Ovary (tissue), 10 donors: ENCODE results near the gene SH3RF3. TPM values are rescaled to one million over a fixed set of nuclear protein-coding genes. Genes with fewer than 3 reads are reported as not detected.

Experiments used
- DNase-seq, 5 donors: peaks; one replicate each; pipeline ENCODE4 v3.0.0-alpha.2; 2019 to 2020
- H3K27ac ChIP-seq, 2 donors: fragments of 200-600 bp; one replicate each; pipeline versions ENCODE4 v1.5.1 to v1.8.0; 2019 to 2022
- H3K27me3 ChIP-seq: fragments of 200-600 bp; one replicate; pipeline ENCODE4 v1.8.0; 2022
- H3K36me3 ChIP-seq: fragments of 200-600 bp; sonication (generic); one replicate; pipeline ENCODE4 v1.5.1; 2019
- H3K4me1 ChIP-seq: one replicate; pipeline ENCODE4 v1.8.1; 2013; ENCODE audit warnings: mild to moderate bottlenecking, moderate library complexity; ENCODE audit not compliant: insufficient read depth
- H3K4me3 ChIP-seq: fragments of 200-600 bp; sonication (generic); one replicate; pipeline ENCODE4 v1.5.1; 2017
- H3K9me3 ChIP-seq, 2 donors: fragments of 200-600 bp in 1 of 2; sonication (generic) in 1 of 2; one replicate each; pipeline versions ENCODE4 v1.5.1 to v1.8.1; 2013 to 2019; ENCODE audit warnings: mild to moderate bottlenecking in 1 of 2, moderate library complexity in 1 of 2
- EP300 ChIP-seq: sonication (generic); formaldehyde crosslinking; IDR thresholded peaks from one replicate; pipeline ENCODE4 v1.6.1; 2017; ENCODE audit warnings: antibody characterized with exemption
- POLR2A ChIP-seq: fragments of 450-650 bp; IDR thresholded peaks from one replicate; pipeline ENCODE4 v1.6.1; 2017; ENCODE audit warnings: antibody characterized with exemption, mild to moderate bottlenecking, moderate library complexity
- WGBS, 3 donors: extraction: QIAGEN DNeasy Blood & Tissue Kit in 1 of 3; methylation state at CpG; one replicate each; pipeline versions ENCODE4 v1.1.5 to v1.1.7; 2013 to 2017; 5-methylcytosine and 5-hydroxymethylcytosine counted together
- intact Hi-C, 4 donors: fragments of 100-400 bp; cut with DNase I; formaldehyde crosslinking; loops; one replicate each; pipeline versions ENCODE4 v1.11.0 to v1.15.1; 2022 to 2023
- long read RNA-seq, 3 donors: library from polyadenylated mRNA in 2 of 3; unstranded in 2 of 3; transcript quantifications; one replicate each; pipeline ENCODE4 v2.0.0 and lab custom pipeline, GENCODE V29; 2021 to 2026
- polyA plus RNA-seq, 2 donors: library from polyadenylated mRNA; stranded (reverse); fragments of 200-250 nt in 1 of 2; fragments of 350-450 nt in 1 of 2; fragmentation: Illumina TruSeq in 1 of 2; extraction: RNeasy Lipid Tissue Mini Kit (QIAGEN cat#74804) in 1 of 2; gene quantifications; one replicate each; pipeline ENCODE4 v1.2.3, GENCODE V29; 2013 to 2014
- total RNA-seq, 7 donors: library from RNA; depleted of rRNA in 2 of 7; stranded (reverse); fragments of >200 nt in 2 of 7; fragmentation: NEBNext Ultra II Directional in 3 of 7; extraction: Animal tissue kit (Norgen Biotek cat#: 25700) in 3 of 7; gene quantifications; one replicate each; pipeline versions ENCODE4 v1.1.0 to v1.2.4, GENCODE V29; 2016 to 2023
- TF ChIP-seq, protein P1 (sequence below), 3 donors: fragments of 450-650 bp in 2 of 3; fragments of 200-600 bp in 1 of 3; IDR thresholded peaks; one replicate each; pipeline versions ENCODE4 v1.5.1 to v1.8.0; 2016 to 2022; ENCODE audit warnings: antibody characterized with exemption in 3 of 3, mild to moderate bottlenecking in 1 of 3
- donor health status: DM: no; HTN: no; CAD: no; lungs with moderate emphysema.
- donor health status: DM: no; HTN: no; CAD: no.
- donor health status: Bipolar disorder and iron deficiency.
- donor health status: DM: yes; HTN: yes; CAD: no.
- donor health status: DM: no; HTN: no; CAD: no.
- donor health status: DM: yes; HTN: yes; CAD: no.

The SH3RF3 gene
- 10 to 100 TPM in 1 of 7 donors, 1 to 10 TPM in 6; 2.7 to 10.1 (median 5.2) TPM for total RNA-seq
- polyA plus RNA-seq = 1 to 10 TPM; 3.6 to 4.0 TPM
- long read RNA-seq, donor 1, partial matches to known transcripts = 2 of 13 reads
- long read RNA-seq, donor 1, other reads (novel, unspliced or antisense) = 11 of 13 reads
- long read RNA-seq, donor 2 = 0 reads
- long read RNA-seq, donor 3, full-length matches to known transcripts = 3 of 26 reads
- long read RNA-seq, donor 3, partial matches to known transcripts = 20 of 26 reads
- long read RNA-seq, donor 3, other reads (novel, unspliced or antisense) = 3 of 26 reads

DNA sequence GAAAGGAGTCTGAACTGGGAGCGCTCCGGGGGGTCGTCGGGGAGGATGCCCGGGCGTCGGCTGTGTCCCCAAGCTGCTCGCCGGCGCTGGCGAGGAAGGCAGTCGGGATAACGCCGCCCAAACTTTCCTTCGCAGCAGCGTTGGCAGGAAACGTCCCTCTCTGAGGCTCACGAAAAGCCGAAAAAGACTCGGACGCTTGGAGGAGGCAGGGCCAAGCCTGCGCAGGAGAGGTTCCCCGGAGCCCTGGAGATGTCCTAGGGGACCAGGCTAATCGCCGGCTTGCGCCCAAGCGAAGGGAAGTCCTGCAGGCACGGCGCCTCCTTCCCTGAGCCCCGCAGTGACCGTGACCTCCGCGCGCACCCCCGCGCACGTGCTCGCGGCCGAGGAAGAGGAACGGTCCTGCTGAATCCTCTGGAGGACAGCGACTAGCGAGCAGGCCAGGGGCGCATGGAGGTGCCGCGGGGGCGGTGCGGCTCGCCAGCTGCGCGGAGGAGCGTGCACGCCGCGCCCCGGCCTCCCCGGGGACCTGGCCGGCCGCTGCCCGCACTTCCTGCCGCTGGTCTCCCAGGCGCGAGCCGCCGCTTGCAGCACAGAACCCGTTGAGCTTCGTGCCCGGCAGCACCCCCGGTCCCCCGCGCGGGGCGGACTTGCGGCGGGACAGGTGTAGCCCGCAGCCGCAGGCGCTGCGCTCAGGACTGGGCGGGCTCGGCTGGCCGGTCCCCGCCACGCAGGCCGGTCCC, at the start of gene SH3RF3:
SH3RF3 (plus strand) TSS at position 590 of the 740 bp plus-strand sequence.
- H3K9me3 ChIP-seq = no peaks in the 10 kb centered on the region
- no peaks in the 10 kb centered on the region for H3K36me3 ChIP-seq
- intact Hi-C loops = loop anchor here in 3 of 4 donors (2.0 to 5.0 kb wide), 3 partner anchors 189 to 384 kb away; no protein-coding TSS in a partner anchor
- no peaks in the 10 kb centered on the region for H3K27me3 ChIP-seq
- 0 to 1% (median 0%) methylated on average over 57 to 85 of the region's 85 CpGs for WGBS, 3 donors
- H3K4me3 ChIP-seq = peak within 1 kb of the TSS; percentile 52
- peak within 1 kb of the TSS; percentile 41 to 59 for H3K27ac ChIP-seq
- peak; percentile 49 to 74 (median 54) for DNase-seq
- no peaks in the 10 kb centered on the region for H3K4me1 ChIP-seq
- TF ChIP-seq POLR2A = no peak
- TF ChIP-seq, protein P1, sequence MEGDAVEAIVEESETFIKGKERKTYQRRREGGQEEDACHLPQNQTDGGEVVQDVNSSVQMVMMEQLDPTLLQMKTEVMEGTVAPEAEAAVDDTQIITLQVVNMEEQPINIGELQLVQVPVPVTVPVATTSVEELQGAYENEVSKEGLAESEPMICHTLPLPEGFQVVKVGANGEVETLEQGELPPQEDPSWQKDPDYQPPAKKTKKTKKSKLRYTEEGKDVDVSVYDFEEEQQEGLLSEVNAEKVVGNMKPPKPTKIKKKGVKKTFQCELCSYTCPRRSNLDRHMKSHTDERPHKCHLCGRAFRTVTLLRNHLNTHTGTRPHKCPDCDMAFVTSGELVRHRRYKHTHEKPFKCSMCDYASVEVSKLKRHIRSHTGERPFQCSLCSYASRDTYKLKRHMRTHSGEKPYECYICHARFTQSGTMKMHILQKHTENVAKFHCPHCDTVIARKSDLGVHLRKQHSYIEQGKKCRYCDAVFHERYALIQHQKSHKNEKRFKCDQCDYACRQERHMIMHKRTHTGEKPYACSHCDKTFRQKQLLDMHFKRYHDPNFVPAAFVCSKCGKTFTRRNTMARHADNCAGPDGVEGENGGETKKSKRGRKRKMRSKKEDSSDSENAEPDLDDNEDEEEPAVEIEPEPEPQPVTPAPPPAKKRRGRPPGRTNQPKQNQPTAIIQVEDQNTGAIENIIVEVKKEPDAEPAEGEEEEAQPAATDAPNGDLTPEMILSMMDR (IDR thresholded peaks at IDR 0.05) = peak in 1 of 3 donors; percentile 26

DNA sequence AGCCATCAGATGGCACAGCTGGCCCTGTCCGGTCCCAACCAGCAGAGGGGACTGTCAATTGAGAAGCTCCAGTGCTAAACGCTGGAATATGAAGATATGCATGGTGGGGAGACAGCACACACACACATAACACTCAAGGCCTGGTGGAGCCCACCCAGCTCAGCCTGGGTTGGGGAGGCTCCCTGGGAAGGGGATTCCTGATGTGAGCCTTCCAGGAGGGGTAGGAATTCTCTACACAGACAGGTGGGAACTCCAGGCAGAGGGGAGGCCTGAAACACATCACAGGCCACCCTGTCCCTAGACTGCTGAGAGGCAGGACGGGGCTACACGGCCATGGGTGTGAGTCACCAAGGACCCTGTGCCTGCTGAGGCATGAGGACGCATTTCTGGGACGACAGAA, 49.4 kb upstream of the SH3RF3 start:
- Histone ChIP-seq H3K4me3 (no peak overlapping the region), H3K27ac (no peak overlapping the region), H3K4me1 (no peaks in the 10 kb centered on the region), H3K36me3 (no peaks in the 10 kb centered on the region), H3K9me3 (no peaks in the 10 kb centered on the region), H3K27me3 (no peaks in the 10 kb centered on the region)
- TF ChIP-seq EP300 = no peak
- TF ChIP-seq, protein P1 (IDR thresholded peaks at IDR 0.05) = no peak
- TF ChIP-seq POLR2A = no peak
- 73 to 82% (median 74%) methylated on average over 6 of the region's 6 CpGs for WGBS, 3 donors
- intact Hi-C loops = no loop called here
- DNase-seq = no peak

DNA sequence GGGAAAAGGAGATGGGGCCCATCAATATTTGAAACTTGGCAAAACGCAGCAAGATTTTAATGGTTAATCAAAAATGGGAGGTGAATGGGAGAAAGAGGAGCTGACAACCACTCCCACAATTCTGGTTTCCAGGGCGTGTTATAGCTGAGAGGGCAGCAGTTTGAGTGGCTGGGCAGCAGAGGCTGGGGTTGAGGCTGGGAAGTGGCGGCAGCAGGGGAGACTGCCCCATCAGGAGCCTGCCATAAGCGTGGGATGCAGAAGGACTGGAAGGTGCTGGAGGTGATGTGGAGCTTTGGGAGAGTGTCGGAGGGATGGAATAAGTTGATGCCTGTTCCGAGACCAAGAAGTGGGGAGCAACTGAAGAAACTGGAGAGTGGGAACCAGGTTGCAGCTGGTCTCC, 48.9 kb upstream of the SH3RF3 start:
- Histone ChIP-seq H3K9me3 (no peaks in the 10 kb centered on the region), H3K36me3 (no peaks in the 10 kb centered on the region), H3K27me3 (no peaks in the 10 kb centered on the region), H3K27ac (no peak overlapping the region), H3K4me3 (no peak overlapping the region), H3K4me1 (no peaks in the 10 kb centered on the region)
- no peak for DNase-seq
- 65 to 71% (median 68%) methylated on average over 6 of the region's 6 CpGs for WGBS, 3 donors
- TF ChIP-seq EP300 (no peak), POLR2A (no peak)
- TF ChIP-seq, protein P1 (IDR thresholded peaks at IDR 0.05) = no peak
- intact Hi-C loops = no loop called here

DNA sequence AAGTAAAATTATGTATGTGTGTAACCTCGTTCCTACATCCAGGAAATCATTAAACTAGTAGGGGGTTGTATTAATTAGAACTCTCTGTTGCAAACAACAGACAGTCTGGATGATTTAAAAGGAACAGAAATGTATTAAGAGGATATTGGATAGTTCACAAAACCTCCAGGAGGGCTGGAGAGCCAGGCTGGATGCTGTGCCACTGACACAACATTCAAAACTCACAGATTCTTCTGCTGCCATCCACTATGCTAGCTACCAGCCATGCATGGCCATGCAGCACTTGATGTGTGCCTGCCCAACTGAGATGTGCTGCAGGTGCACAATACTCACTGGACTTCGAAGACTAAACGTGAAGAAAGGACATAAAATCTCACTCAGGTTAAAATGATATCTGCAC, 48.2 kb upstream of the SH3RF3 start:
- intact Hi-C loops = no loop called here
- no peaks in the 10 kb centered on the region for H3K4me1 ChIP-seq
- DNase-seq = no peak
- H3K27me3 ChIP-seq = no peaks in the 10 kb centered on the region
- no peak overlapping the region for H3K27ac ChIP-seq
- 48 to 56% (median 50%) methylated on average over 3 of the region's 3 CpGs for WGBS, 3 donors
- no peak overlapping the region for H3K4me3 ChIP-seq
- no peaks in the 10 kb centered on the region for H3K36me3 ChIP-seq
- no peaks in the 10 kb centered on the region for H3K9me3 ChIP-seq
- TF ChIP-seq, protein P1 (IDR thresholded peaks at IDR 0.05) = no peak
- TF ChIP-seq POLR2A (no peak), EP300 (no peak)
